NOMO-1 (cell line): Measurements from ENCODE around the gene USP25.
A peak's percentile ranks its signal among the peaks of the same experiment; 100 is the strongest.

Experiments
- DNase-seq, 2 experiments: peaks; one replicate each; lab custom pipeline; 2025; ENCODE audit not compliant: unreplicated experiment in 2 of 2; lab: John Stamatoyannopoulos, UW

USP25 gene

DNA sequence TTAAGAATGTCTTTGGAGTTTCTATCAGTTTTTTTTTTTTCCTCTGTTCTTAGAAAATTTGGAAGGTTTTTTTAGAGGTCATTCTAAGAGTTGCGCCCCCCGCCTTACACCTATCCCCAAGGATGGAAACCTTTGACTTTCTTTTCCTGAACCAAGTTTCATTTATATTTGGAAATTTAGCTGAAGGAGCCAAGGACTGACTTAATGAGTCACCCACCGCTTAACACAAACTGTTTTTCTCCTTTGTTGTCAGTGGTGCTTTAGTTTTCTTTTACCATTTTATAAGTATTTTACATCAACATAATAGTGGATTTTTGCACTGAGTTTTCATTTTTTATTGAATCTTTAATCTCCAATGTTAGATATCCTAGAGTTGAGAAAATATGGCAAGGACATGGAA lies 25.3 kb downstream of the USP25 start:
- DNase-seq = no peak

GRCh38 chr21:15759469-15759868 lies 29.7 kb downstream of the USP25 start:
- DNase-seq = no peak

DNA sequence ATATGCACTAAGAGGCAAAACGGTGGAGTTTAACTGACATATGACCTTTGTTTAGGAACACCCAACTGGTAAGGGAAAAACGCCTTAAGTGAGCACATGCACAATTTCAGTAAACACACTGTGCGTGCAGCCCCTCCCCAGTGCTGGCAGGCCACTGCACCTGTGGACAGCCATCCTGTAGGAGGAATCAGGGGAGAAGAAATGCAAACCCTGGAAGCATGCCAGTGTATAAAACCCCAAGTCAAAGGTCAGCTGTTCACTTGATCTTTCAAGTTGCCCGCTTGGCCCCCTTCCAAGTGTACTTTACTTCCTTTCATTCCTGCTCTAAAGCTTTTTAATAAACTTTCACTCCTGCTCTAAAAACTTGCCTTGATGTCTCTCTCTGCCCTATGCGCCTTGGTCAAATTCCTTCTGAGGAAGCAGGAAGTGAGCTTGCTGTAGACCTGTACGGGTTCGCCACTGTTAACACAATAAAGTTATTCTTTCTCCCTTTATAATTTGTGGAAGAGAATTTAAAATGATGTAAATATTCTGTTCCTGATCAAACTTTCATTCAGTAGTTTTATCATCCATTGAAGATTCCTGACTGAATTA lies 31.8 kb downstream of the USP25 start:
- DNase-seq = no peak

- DNase-seq = no peak
Observed at GRCh38 chr21:15763359-15763758, 33.6 kb downstream of the USP25 start.

GRCh38 chr21:15764878-15765277 lies 35.1 kb downstream of the USP25 start:
- no peak for DNase-seq

DNA sequence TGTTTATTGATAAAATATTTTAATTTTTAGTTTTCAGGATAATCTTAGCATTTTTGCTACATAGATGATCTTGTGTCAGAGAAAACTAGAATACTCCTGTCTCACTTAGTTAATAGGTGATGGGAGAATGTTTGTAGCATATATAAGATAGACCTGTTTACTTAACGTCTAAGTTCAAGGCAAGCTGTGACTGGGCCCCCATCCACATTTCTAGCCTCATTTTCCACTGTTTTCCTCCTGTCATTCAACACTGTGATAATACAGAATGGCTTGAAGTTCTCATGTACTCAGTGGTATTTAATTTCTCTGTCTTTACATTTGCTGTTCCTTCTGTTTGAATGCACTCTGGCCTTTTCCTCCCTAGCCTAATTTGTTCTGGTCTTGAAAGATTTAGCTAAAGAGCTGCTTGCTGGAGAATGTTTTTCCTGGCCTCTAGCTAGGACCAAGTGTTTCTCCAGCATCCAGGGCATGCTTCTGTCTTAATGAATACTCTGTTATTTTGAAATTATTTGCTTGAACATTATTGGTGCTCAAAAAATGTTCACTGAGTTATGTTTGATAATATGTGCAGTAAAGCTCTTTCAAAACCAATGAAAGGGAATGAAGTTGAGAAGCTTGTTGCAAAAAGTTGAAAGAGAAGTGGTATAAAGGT lies 37.3 kb downstream of the USP25 start:
- DNase-seq = no peak

DNA sequence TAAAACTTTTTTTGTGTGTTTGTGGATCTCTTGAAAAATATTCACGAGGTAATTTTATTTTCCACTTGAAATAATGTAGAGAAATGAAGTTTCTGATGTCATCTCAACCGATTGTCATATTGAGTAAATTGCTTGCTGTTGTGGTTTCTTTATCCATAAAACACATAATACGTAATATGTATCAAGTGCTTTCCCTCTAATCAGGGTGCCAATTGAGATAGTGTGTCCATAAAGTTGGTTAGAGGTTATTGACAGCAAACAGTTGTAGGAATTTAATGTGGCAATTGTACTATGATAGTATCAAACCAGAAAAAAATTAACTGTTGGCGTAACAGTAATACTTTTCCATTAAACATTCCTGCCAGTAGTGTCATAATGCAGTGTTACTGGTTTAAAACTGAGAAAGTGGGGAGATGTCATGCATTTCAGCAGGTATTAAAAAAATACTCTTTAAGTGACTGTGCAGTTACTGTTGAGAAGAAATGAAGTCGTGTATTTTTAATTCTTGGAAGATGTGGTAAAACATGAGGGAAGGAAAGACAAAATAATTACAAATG lies 38.3 kb downstream of the USP25 start:
- DNase-seq = no peak

DNA sequence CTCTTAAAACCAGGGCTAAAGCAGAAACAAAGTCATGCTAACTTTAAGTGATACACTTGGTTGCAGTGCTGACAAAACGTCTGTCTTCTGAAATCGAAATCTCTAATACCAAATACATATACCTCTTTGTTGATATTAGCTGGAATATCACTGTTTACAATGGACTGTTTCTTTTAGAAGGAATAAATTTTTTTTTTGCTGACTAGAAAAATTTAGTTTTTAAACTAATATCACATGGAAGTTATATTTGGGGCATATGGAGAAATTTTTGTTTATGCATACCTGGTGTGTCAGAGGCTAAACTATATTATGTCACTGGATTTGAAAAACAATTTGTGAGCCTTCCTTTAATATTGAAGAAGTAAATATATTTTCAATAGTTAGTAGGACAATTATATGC lies 39.1 kb downstream of the USP25 start:
- no peak for DNase-seq

- DNase-seq = no peak
Observed at GRCh38 chr21:15771311-15771710, 41.5 kb downstream of the USP25 start.

DNA sequence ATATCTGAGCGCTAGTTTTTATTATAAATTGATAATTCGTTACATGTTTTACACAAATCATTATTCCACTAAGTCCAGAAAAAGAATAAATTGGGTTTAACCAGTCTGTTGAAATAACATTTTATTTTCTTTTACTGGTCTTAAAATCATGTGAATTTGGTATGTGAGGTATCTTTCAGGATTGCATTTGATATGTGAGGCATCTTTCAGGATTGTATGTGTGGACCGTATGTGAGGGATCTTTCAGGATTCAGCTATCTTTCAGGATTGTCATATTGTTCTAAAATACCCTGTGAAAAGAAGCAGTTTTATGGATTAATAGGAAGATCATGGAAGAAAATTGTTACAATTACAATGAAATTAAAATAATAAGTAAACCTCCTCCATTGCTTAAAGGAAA lies 42.9 kb downstream of the USP25 start:
- DNase-seq = no peak

DNA sequence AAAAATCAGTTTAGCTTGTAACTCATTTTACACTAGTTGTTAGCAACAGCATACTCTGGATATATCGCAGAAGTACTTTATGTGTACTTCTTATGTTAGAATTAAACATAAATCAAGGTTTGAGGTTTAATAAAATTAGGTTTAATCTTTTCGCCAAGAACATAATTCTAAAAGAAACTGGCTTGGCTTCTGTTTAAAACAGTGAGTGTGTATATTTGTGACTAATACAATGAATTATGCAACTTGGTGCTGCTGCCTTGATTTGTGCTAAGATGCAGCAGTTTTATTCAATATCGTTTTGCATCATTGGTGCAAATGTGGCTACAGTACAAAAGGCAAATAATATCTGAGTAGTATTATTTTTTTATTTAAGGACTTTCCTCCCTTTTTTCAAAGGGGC lies 44.8 kb downstream of the USP25 start:
- no peak for DNase-seq

GRCh38 chr21:15775291-15775690 lies 45.5 kb downstream of the USP25 start:
- DNase-seq = no peak

DNA sequence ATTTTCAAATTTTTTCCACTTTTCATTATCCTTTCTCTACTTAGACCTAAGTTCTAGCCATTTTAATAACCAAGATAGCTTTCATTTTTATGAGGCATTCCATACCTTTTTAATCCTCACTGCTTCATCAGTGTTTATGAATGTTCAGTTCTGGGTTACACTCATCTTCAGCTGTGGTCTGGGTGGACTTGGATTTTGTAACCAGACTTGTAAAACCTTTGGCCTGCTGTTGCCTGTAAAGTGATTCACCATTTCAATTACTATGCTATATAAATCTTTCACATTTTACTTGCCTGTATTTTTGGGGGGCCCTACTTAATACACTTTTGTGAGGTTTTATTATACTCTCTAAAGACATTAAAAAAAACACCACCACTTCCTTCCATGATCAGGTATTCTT lies 46.2 kb downstream of the USP25 start:
- peak in 1 of 2 experiments; percentile 9 for DNase-seq

- peak; percentile 7 to 62 for DNase-seq
Observed at GRCh38 chr21:15776818-15777217, 47.0 kb downstream of the USP25 start.

DNA sequence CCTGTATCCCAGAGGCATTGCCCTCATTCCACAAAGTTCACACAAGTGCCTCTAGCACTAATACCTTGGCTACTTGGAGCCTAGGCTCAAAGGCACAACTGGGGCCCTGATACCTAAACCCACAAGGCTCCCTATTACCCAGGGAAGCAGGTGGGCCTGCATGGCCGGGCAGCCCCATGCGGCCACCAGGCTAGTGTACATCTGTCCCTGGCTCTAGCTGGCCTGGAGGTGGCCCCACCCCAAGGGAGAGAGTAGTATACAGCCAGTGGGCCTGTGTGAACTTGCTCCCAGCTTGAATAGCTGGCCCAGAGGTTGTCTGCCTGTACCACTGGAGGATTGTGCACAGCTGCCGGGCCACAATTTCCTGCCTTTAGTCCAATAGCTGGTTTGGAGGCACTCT lies 52.2 kb downstream of the USP25 start:
- no peak for DNase-seq

GRCh38 chr21:15788847-15789523 lies 59.2 kb downstream of the USP25 start:
- no peak for DNase-seq

DNA sequence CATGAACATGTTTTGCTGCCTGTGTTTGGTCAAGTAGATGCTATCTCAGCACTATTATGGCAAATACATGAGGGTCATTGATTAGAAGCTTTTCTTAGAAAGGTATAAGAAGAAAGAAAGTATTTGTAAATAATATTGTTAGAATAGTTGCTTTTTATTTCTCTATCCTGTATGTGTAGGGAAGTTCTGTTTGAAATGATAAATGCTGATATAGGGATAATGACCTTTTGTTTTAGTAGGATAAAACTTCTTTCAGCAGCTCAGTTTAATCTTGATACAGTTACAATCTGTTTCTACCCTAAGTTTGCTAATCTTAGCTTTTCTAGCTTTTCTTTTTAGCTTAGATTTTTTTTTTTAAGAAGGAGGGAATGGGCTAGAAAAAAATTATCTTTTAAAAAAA lies 63.3 kb downstream of the USP25 start:
- DNase-seq = no peak

- no peak for DNase-seq
Observed at GRCh38 chr21:15793550-15794235, 63.9 kb downstream of the USP25 start.

DNA sequence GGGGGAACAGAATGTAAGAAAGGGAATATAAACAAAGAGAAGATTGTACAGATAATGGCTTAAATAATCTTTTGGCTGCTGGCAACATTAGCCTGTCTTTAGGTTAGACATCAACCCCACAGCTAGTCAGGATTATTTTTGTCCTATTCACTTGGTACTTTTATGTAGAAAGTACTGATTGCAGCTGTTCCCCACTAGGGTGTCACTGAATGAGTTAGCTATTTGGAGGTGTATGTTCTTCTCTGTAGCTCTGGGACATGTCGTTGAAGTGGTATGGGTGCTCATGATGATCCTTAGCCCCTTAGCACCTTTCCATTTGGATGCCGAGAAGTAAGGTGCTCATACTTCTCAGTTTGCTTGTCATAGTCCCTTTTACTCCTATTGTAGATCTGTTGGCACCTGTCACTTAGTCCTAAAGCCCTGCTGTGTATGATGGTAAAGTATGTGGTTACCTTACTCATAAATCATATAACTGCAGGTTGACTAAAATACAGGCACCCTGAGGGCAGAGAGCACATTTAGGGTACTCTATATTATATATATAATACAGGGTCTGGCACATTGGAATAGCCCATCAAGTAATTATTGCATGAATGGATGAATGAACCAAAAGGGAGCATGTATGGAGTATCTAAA lies 64.6 kb downstream of the USP25 start:
- DNase-seq = no peak

DNA sequence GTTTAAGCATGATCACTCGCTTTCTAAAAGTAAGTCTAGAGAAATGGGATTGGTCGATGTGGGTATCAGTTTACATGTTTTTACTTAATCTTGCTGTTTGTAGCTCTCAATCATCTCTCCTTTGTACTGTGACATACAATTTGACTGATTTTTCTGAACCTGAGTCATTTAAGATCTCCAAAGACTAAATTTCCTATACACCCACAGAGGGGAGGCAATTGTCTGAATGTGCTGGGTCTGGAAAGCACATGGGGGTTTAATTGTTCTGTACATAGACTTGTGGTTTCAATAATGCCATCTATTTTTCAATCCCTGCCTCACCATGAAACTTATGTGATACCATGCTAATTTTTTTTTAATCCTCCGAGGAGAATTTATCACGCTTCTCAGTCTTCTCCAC lies 65.8 kb downstream of the USP25 start:
- no peak for DNase-seq
